GM12891 (cell line): ENCODE measurements around the gene TRPM5.

ENCODE experiments used
- DNase-seq: peaks from one replicate; pipeline ENCODE4 v3.0.0; 2011; ENCODE audit warnings: low spot score; ENCODE audit not compliant: insufficient read length
- FAIRE-seq: peaks from 2 replicates; lab custom pipeline; 2011; peaks lifted over from hg19 to GRCh38; lab: Jason Lieb, UNC
- PAX5 ChIP-seq: IDR thresholded peaks from 2 replicates; pipeline ENCODE4 v1.6.1; 2011; ENCODE audit warnings: low read length, moderate library complexity, mild to moderate bottlenecking; ENCODE audit not compliant: insufficient read depth, severe bottlenecking
- POLR2A ChIP-seq: IDR thresholded peaks from 2 replicates; pipeline ENCODE4 v1.6.1; 2011; ENCODE audit warnings: low read depth, low read length, control low read depth
- POLR2AphosphoS5 ChIP-seq: IDR thresholded peaks from 2 replicates; pipeline ENCODE4 v1.6.1; 2011; ENCODE audit warnings: low read depth, low read length, control low read depth
- POU2F2 ChIP-seq: IDR thresholded peaks from 2 replicates; pipeline ENCODE4 v1.6.1; 2011; ENCODE audit warnings: low read depth, mild to moderate bottlenecking, control low read depth, low read length, moderate library complexity
- SPI1 ChIP-seq: IDR thresholded peaks from 2 replicates; pipeline ENCODE4 v1.6.1; 2011; ENCODE audit warnings: low read depth, low read length, control low read depth
- TAF1 ChIP-seq: IDR thresholded peaks from 2 replicates; pipeline ENCODE4 v1.6.1; 2011; ENCODE audit warnings: low read depth, low read length, control low read depth

The TRPM5 gene

DNA sequence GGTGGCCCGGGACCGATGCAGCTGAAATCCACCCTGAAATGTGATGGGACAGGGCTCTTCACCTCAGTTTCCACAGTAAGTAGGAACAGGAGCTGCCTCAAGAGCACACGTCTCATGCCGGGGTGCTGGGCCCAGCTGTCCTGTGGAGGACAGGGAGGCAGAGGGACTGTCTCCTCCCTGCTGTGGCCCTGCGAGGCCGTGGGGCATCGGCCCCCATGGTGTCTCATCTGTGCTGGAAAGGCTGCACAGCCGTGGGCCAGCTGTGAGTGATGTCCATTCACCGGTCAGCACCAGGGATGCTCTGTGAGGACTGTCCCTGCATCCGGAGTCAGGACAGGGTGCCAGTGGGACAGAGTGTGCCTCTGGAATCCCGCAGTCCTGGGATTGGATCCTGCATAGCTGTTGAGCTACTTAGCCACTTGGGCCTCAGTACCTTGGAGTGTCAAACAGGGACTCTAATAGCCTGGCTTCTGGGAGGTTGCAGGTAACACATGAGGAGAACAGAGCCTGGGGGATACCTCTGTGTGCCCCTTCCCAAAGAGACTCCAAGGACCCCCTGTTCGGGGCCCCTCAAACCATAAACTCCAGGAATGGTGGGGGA, 16.5 kb downstream of the TRPM5 start:
- FAIRE-seq (no peak), DNase-seq (no peak)
- TF ChIP-seq POLR2AphosphoS5: no peak
- no peak for TF ChIP-seq TAF1
- TF ChIP-seq POLR2A: no peak
- no peak for TF ChIP-seq SPI1
- TF ChIP-seq POU2F2: no peak
- no peak for TF ChIP-seq PAX5

DNA sequence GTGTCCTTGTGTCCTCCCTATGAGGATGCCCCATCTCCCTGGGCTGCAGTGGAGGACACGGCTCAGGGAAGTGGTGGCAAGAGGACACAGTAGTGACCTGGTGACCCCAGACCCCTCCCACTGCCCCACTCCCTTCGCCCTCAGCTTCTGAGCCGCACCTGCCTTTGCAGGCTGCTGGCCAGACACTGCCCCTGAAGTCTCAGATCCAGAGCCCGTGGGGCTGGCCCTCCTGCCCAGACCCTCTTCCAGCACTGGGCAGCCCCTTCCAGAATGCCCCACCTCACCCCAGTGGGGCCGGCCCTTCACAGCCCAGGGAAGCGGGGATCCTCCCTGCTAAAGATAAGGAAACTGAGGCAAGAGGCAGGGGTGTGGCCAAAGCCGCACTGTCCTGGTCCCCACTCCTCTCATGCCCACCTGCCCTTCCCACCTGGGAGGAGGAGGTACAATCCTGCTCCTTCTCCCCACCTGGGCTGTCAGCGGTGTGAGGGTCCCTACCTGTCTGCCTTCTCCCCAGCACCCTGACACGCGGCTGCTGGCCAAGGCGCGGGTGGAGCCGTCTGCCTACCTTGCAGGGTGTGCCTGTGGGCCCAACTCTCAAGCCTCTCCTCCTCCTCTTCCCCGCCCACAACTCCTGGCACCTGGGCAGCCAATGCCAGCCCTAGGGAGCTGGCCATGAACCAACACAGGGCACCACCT, 17.3 kb downstream of the TRPM5 start:
- TF ChIP-seq POLR2AphosphoS5 (no peak), SPI1 (no peak), PAX5 (no peak), POU2F2 (no peak), TAF1 (no peak), POLR2A (no peak)
- no peak for DNase-seq
- FAIRE-seq: no peak

DNA sequence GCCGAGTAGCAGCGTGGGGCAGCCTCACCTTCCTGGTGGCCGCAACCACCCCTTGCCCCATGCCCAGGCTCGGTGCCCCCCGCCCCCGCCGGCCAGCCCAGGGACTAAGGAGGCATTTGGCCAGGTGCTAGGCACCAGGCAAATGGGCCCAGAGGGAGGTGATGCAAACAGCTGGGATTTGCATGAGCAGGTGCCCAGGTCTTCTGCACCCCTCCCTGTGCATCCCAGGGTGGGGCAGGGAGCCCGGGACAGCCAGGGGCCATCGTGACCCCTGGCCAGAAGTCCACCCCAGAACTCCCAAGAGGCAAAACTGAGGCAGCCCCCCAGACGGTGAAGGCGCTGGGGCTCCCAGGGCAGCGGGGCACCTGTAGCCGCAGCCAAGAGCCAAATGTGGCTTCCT, 18.1 kb downstream of the TRPM5 start:
- TF ChIP-seq POLR2A (no peak), SPI1 (no peak), POU2F2 (no peak), POLR2AphosphoS5 (no peak), TAF1 (no peak), PAX5 (no peak)
- DNase-seq (no peak), FAIRE-seq (no peak)

DNA sequence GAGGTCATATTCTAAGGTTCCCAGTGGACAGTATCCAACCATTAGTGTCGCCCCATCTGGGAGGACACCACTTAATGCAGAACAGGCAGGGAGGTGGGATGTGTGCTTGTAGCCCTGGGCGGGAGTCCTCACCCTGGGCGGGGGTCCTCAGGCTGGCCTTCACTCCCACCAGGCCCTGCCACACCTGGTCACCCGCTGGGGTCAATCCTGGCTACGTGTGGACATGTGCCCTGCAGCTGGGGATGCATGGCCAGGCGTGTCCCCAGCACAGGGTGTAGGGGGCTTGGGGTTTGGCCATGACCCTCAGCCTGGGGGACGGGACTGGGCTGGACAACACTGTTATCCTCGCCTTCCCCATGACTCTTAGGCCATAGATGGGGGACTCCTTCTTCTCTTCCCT, 18.8 kb downstream of the TRPM5 start:
- TF ChIP-seq TAF1 (no peak), PAX5 (no peak), POLR2A (no peak), POU2F2 (no peak), POLR2AphosphoS5 (no peak), SPI1 (no peak)
- DNase-seq (no peak), FAIRE-seq (no peak)

DNA sequence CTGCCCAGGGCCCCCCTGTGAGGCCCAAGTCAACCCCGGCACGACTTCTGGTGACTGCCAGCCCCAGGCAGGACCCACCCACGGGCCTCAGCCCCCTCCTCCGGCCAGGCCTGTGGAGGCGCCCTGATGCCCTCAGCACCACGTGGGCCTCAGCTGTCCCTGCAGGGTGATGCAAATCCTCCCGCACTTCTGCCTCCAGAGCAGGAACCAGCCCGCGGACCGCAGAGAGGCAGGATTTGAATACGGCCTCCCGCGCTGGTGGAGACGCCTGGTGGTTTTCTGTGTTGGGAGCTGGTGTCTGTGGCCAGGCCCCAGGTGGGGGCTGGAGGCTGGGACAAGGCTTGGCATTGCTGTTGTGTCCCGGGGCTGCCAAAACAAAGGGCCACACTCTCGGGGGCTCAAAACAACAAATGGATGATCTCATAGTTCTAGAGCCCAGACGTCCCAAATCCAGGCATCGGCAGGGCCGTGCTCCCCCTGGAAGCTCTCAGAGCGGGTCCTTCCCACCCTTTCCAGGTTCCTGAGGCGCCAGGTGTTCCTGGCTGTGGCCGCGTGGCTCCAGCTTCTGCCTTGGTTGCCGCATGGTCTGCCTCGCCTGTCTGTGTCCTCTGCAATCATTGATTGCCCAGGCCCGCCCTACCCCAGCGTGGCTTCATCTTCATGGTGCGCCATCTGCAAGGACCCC, 19.4 kb downstream of the TRPM5 start:
- TF ChIP-seq SPI1 (no peak), POLR2A (no peak), POLR2AphosphoS5 (no peak), PAX5 (no peak), POU2F2 (no peak), TAF1 (no peak)

DNA sequence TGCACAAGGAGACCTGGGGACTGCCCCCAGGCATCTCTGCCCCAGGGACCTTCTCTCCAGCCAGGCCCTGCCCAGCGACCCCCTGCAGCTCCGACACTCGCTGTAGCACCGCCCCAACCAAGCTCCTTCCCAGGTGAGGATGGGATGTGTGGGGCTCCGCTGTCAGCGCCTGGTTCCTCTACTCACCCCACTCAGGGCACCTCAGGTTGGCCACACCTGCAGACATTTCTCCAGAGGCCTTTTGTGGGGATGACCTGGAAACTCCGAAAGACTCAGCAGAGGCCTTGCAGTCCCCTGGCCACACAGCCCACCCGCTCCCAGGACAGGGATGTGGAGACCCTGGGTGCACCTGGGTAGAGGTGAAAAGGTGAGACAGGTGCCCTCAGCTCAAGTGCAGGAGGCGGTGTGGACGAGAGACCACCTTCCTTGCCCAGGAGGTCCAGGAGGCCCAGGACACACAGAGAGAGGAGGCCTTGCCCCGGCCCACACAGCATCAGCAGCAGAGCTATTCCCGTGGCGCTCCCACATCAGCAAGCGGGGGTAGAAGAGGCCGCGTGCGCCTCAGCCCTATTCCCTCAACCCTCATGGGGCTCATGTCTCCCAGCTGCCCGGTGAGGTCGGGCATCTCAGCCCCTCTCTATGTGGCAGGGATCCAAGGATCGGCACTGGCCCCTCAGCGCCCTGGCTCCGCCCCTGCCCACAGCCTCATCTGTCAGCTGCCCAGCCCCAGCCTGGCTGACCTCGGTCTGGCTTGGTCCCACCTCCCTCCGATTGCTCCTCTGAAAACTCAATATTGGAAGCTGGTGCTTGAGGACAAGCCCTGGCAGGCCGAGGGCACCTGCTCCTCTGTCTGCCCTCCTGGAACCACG, 20.9 kb downstream of the TRPM5 start:
- no peak for DNase-seq
- TF ChIP-seq PAX5: no peak
- no peak for TF ChIP-seq SPI1
- no peak for TF ChIP-seq POLR2A
- TF ChIP-seq POU2F2: no peak
- no peak for TF ChIP-seq POLR2AphosphoS5
- no peak for TF ChIP-seq TAF1
- no peak for FAIRE-seq

More for the DNA sequence above, 19.4 kb downstream of the TRPM5 start:
- no peak for DNase-seq
- no peak for FAIRE-seq

DNA sequence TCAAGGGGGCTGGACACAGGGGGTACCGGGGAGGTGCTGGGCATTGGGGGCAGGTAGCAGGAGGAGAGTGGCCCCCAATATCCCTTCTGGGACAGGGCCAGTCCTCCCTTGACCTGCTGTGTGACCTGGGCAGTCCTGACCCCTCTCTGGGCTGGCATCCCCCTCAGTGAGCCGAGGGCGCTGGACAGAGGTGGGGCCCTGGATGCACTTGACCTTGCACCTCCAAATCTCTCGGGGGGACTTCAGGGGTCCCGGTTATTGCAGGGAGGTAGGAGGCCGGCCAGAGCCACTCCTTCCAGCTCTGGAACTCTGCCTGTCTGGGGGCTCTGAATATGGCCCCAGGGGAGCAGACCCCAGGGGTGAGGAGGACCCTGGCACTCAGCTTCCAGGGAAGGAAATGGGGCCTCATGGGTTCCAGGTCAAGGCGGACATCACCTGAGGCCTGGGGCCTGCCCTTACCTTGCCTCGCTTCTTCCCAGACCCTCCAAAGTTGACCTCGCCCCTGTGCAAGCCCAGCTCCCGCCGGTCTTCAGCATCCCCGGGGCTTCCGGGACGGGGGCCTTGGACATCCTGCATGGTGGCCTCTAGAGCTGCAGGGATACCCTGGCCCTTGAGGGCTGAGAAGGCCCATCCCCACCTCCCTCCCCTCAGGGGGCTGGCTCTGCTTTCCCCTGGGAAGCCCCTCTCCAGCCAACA, 21.7 kb downstream of the TRPM5 start:
- DNase-seq (no peak), FAIRE-seq (no peak)
- TF ChIP-seq POLR2A (no peak), TAF1 (no peak), POU2F2 (no peak), POLR2AphosphoS5 (no peak), SPI1 (no peak), PAX5 (no peak)

DNA sequence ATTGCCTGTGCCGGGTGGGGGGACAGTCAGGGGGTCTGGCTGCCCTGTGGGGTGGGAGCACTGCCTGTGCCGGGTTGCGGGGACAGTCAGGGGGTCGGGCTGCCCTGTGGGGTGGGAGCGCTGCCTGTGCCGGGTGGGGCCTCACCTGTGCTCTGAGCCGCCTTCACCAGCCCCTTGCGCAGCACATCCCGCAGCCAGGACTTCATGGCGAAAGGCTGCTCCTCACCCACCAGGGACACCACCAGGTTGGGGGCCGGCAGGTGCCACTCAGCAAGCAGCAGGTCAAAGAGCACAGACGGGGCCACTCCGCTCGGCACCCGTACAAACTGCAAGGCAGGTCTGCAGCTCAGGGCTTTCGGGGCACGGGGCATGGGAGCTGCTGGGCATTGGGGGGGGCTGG, 22.3 kb downstream of the TRPM5 start:
- FAIRE-seq (no peak), DNase-seq (no peak)
- no peak for TF ChIP-seq PAX5
- TF ChIP-seq SPI1: no peak
- no peak for TF ChIP-seq POLR2A
- no peak for TF ChIP-seq POU2F2
- TF ChIP-seq POLR2AphosphoS5: no peak
- TF ChIP-seq TAF1: no peak
